HG02943 (cell line): ENCODE data around the gene CAPN2.

Experiments used
- ATAC-seq: cut with Tn5 transposase; IDR thresholded peaks from one replicate; pipeline ENCODE4 v1.9.1; 2021; ENCODE audit warnings: mild to moderate bottlenecking, low read depth, moderate library complexity; ENCODE audit not compliant: unreplicated experiment

The CAPN2 gene

DNA sequence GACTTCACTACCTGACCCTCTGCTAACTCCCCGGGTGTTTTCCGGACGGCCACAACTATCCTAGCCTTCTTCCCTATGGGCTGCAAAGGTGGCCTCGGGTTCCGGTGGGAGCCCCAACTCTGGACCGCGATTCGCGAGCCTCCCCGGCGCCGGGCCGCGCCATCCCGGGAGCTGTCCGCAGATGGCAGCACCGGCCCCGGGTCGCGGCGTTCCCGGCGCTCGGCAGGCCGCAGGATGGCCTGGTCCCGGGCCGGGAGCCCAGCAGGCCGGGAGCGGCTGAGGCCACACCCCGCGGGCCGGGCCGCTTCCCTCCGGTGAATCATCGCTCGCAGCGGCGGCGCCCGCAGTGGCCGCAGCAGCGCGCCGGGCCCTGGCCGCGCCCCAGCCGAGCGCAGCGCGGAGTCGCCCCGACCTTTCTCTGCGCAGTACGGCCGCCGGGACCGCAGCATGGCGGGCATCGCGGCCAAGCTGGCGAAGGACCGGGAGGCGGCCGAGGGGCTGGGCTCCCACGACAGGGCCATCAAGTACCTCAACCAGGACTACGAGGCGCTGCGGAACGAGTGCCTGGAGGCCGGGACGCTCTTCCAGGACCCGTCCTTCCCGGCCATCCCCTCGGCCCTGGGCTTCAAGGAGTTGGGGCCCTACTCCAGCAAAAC, at the start of gene CAPN2:
TSS of gene CAPN2 (plus strand) at position 346 of the 656 bp plus-strand sequence. CDS start at position 448, 102 bp downstream.
- peak; percentile 45 for ATAC-seq

DNA sequence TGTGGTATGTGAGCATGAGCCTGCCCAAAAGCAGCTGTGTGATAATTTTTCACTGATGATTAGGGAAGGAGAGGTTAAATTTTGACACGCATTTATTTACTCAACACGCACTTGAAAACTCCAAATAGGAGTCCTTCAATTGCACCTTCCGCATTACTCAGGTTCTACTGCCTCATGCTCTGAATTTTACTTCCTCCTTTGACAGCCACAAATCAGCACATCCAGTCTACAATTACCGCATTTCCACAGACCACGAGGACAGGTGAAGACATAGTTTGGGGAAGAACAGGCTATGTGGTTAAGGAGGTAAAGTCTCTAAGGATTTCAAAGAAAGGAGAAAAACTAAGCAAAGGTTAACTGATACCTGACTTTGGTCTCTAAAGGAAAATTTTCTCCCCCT, 49.4 kb upstream of the CAPN2 start:
- ATAC-seq, result no peak

DNA sequence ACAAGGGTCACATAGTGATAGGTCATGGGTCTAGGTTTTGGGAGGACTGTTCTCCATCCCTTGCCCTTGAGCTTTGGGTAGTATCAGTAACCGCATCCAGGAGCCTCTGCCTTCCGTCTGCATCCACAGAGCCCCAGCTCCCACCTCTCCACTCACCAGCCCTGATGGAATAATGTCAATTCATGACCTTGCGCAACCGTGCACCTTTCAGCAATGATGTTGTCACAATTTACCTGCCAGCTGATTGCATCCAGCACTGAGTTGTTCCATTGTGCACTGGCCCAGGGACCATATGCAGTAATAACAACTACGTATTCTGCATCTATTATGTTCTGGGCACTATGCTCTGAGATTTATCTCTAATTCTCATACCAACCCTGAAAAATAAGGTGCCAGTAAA, 48.2 kb upstream of the CAPN2 start:
- no peak for ATAC-seq

DNA sequence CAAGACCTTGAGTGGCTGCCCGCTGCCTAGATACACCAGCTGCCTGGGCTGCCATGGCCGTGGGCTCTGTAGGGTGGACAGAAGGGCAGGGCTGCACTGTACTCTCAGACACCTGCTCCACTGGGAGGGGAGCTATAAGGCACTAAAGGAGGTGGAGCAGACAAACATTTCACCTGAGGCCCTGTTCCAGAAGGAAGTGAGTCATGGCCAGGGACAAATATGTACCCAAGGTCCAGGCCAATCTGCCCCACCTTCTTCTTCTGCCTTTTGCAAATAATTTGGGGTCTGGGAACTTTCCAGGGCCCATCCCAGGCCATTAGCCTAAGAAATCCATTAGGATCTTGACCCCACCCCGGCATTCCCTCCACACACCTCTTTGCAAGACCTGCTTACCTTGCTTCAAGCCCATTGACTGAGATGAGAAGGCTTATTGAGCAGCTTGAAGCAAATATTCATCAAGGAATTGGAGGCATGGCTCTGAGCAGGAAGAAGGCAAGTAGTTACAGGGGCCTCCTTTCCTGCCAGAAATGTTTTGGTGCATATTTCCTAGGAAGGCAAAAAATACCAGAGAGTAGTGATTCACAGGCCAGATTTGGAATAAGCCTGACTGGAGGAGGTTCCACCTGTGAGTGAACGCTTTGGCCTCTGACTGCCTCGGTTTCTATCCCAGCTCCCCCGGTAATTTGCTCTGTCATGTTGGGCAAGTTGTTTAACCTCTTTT, 46.6 kb upstream of the CAPN2 start, which contains the start of gene CAPN8:
TSS of gene CAPN8 (minus strand) at position 110 of the 721 bp plus-strand sequence. CDS start at position 55, 55 bp downstream.
- ATAC-seq, result no peak

DNA sequence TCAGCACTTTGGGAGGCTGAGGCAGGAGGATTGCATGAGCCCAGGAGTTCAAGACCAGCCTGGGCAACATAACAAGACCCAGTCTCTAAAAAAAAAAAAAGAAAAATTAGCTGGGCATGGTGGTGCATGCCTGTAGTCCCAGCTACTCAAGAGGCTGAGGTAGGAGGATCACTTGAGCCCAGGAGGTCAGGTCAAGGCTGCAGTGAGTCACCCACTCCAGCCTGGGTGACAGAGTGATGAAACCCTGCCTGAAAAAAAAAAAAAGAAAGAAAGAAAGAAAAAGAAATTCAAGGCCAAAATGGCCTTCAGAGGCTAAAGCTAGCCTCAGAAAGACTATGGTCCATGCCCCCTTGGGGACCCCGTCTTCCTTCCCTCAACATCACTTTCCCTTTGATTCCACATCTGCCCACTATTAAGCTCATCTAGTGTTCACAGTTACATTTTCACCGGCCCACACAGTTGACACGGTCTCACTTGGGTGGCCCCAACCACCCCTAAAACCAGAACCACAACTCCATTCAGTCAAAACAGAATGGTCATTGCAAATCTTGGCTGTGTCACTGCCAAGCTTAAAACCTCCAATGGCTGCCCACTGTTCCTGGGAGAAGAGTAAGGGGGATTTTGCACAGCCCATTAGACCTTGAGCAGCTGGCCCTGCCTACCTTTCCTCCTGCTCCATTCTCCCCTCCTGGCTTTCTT, 44.7 kb upstream of the CAPN2 start:
- no peak for ATAC-seq

DNA sequence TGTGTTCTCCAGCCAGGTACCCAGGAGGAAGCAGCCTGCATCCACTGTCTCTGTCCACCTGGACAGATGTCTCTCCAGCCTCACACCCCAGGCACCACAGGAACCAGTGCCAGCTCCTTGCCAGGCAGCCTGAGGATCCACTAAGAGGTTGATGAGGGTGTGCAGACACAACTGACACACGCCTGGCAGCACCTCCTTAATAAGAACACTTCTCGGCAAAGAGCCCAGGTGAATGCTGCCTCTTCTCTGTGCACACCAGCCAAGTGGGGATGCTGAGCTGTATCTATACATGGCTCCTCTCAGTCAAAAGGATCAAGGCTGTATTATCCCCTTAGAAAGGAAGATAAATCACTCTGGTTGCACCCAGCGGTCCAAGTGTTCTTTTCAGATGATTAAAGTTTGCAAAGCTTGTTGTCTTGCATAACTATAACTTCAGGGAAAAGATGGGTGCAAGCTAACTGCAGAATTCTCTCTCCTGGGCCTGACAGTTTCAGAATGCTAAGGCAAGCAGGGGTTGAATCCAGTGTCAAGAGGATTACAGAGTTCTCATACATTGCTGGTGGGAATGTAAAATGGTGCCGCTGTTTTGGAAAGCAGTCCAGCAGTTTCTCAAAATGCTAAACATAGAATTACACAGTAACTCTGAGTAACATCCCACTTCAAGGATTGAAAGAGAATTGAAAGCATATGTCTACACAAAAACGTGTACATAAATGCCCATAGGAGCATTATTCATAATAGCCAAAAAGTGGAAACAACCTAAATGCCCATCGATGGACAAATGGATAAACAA, 43.1 kb upstream of the CAPN2 start:
- ATAC-seq, result no peak

DNA sequence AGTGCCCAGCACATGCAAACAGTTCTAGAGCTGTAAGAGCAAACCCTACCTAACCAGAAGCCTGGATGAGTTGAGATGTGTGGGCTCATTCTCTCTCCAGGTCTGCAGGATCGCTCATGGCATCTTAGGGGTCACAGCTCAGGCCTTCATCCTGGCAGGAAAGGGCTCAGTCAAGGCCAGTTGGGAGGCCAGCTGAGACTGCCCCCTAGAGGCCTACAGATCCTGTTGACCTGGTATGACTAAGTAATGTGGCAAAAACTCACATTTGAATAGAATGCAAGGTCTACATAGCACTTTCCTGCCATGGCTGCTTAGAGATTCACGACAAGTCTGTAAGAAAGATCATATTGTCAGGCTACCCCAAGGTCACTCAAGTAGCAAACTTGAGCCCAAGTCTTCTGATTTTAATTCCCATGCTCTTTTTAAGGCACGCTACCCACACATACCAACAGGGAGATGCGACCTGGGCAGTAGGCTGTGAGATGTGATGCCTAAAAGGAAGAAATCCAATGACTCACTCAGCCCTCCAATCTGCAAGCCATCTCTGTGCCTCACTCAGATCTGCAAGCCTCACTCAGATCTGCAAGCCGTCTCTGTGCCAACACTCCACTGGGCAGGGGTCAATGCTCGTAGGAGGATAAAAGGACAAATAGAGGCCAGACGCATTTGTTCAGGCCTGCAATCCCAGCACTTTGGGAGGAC, 41.7 kb upstream of the CAPN2 start:
- ATAC-seq, result no peak

DNA sequence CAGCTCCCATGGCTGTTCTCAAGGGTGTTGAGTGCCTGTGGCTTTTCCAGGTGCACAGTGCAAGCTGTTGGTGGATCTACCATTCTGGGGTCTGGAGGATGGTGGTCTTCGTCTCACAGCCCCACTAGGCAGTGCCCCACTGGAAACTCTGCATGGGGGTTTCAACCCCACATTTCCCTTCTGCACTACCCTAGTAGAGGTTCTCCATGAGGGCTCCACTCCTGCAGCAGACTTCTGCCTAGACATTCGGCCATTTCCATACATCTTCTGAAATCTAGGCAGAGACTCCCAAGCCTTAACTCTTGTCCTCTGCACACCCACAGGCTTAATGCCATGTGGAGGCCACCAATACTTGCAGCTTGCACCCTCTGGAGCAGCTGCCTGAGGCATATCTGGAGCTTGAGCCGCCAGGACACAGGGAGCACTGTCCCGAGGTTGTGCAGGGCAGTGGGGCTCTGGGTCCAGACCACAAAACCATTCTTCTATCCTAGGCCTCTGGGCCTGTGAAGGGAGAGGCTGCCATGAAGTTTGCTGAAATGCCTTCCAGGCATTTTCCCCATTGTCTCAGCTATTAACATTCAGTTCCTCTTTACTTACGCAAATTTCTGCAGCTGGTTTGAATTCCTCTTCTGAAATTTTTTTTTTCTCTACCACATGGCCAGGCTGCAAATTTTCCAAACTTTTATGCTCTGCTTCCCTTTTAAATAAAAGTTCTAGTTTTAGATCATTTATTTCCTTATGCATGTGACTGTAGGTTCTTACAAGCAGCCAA, 38.0 kb upstream of the CAPN2 start:
- no peak for ATAC-seq

DNA sequence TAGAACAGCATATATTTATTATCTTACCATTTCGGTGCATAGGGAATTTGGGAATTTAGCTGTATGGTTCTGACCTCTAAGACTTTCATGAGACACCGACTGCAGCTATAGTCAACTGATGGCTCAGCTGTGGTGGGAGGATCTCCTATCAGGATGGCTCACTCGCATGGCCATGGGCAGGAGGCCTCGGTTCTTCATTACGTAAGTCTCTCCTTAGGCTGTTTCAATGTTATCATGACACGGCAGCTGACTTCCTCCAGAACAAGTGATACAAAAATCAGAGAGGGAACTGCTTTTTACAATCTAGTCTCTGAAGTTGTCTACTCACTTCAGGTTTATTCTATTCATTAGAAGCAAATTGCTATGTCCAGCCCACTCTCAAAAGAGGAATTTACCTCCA, 33.5 kb upstream of the CAPN2 start:
- no peak for ATAC-seq

DNA sequence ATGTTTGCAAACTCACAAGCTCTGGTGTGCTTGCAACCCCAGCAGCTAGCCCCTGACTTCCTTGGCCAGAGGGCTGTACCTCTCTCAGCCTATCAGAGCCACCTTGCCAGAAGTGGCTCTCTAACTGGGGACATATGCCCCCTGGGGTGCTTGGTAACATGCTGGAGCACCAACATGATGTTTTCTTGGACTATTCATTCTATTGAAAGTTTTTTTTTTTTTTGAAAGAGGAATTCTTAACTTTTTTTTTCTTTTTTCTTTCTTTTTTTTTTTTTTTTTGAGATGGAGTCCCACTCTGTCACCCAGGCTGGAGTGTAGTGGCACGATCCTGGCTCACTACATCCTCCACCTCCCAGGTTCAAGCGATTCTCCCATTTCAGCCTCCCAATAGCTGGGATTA, 32.2 kb upstream of the CAPN2 start:
- no peak for ATAC-seq

DNA sequence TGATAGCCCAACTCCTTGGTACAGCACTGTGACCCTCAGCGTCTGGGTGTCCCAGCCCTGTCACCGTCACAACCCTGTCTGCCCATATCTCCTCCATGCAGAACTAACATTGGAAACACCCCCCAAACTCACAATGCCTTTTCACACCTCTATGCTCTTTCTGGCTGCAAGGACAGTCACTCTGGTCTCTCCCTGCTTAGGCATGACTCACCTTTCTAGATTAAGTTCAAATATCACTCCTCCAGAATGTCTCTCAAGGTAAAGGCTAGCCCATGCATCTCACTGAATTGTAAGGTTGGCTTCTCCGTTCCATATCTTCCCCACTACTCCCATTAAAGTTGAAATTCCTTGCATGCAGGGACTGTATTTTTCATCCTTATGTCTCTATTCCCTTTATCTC, 29.8 kb upstream of the CAPN2 start:
- no peak for ATAC-seq

DNA sequence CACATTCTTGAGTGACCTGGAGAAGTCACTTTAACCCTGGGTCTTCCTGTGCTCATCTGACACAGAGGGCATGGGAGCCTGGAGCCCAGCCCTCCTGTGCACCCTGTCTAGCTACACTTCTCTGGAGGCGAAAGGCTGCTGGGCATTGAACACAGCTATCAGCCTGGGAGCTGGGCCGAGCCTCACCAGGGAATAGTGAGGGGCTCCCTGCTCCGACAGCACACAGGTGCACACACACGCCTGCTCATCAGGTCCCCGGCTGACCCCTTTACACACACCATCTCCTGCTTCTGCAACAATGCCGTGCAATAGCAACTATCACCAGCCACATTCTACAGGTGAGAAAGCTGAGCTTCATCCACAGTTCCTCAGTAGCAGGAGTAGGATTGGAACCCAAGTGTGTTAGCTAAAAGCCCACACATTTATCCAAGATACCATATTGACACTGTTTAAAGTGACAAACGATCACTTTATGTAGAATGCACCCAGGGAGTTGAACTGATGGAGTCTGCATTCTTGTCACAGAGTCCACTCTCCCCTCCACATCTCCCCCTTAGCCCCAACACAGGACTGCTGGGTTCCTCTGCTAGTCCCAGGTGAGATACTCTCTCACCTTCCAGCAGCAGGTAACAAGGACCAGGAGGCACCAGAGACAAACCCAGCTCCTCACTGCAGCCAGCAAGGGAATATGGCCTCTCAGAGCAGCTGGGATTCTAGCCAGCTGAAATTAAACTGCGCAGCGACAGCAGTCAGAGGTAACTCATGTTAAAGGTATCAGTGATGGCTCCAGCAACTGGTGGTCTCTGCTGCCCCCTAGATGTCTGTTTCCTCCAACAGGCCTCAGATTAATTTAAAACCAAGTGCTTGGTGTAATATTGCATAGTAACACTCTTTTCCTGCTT, 28.5 kb upstream of the CAPN2 start:
- no peak for ATAC-seq

DNA sequence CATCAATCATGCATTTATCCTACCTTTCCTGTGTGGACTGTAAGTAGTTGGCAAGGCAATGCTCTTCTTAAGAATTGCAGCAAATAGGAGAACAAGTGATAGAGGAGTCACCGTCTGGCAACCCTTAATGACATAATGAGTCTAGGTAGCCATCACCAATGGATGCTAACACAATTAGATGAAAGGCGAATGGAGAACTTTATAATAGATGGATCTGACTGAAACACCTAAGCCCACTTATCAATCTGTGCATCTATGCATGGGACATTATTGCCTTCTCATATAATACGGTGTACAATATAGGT, 27.9 kb upstream of the CAPN2 start:
- ATAC-seq, result no peak

DNA sequence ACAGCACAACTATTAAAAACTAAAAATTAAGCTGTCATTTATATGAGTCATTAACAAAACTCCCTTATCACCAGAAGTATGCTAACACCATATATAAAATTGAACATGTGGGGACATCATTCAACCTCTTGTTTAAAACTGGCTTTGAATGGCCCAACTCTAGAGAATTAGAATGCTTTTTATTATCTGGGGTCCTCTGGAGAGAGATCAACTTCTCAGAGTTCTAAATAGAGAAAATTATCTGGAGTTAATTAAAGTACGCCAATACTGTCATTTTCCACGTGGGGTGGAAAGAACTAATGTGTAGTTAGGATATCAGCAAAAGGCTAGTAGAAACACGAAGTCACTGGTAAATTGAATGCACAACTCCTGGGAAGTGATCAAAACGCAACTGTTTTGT, 21.2 kb upstream of the CAPN2 start:
- no peak for ATAC-seq

DNA sequence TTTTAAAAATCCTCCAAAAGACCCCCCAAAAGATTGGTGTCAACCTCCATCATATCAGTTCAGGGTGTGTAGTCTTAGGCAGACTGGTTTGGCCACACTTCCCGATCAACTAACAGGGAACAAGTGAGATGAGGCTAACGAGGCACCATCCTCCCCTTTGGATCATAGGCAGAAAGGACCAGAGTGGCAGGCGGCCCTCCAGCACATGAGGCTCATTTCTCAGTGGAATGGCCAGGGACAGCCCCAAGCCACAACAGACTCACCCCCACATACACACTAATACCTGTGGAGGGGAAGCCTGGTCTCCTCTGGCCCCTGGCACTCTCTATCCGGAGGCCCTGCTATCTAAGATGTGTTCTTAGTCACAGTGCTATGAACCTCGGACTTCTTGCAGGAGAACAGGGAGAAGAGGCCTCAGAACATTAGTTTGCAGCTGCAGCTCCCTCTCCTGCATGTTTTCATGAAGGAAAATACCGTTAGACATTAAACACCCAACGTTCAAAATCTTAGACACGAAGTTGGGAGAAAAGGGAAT, 17.3 kb upstream of the CAPN2 start:
- no peak for ATAC-seq

DNA sequence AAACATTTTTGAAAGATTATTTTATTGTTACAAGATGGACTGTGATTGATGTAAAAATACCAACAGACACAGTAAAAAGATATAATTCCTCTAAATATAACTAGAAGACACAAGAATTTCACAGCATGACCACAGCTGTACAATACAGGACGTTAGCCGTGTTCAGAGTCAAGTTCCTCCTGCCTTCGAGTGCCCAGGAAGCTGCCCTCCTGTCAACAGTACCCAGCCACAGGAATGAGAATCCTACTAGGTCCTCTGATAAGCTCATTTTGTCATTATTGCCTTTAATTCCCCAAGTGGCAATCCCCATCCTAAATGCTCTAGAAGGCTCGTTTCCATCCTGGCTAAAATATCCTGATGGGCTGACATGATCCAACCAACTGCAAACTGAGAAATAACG, 16.4 kb upstream of the CAPN2 start:
- ATAC-seq, result no peak

DNA sequence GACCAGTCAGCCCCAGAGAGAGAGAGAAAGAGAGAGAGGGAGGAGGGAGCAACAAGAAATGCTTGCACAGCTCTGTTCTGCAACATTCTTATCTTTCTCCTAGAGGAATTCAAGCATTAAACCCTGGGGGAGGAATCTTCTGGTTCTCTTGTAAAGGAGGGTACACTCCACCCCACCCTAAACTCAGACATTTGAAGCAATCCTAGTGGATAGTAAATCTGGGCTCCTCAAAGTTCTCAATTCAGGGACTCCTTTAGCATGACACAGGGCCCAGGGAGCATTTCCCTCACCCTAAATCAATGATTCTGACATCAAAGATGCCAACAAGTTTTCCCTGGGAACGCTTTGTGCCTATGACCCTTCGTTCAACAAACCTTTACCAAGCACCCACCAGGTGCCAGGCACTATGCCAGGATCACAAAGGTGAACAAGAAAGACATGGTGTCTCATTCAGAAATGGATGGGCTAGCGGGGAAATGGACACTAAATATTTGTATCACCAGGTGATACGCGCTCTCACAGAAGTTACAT, 11.9 kb upstream of the CAPN2 start:
- ATAC-seq, result no peak
